Measurements from ENCODE around the gene SPATS2L.

- TF ChIP-seq CTCF (IDR thresholded peaks at IDR 0.05) (no peak), POLR2A (IDR thresholded peaks at IDR 0.05) (no peak), POLR2AphosphoS5 (IDR thresholded peaks at IDR 0.05) (no peak)
These were observed 90.3 kb downstream of the SPATS2L start for GRCh38 chr2:200396781-200397242.

All from prostate gland (tissue), 2 donors.